ENCODE data around the gene DLG2. TPM values are rescaled to one million over a fixed set of nuclear protein-coding genes. Genes with fewer than 3 reads are reported as not detected.

Gene DLG2
- total and polyA plus RNA-seq, 2 of the 4 experiments (the other 2 are of a cell fraction), result 0.31 to 0.36 TPM

DNA sequence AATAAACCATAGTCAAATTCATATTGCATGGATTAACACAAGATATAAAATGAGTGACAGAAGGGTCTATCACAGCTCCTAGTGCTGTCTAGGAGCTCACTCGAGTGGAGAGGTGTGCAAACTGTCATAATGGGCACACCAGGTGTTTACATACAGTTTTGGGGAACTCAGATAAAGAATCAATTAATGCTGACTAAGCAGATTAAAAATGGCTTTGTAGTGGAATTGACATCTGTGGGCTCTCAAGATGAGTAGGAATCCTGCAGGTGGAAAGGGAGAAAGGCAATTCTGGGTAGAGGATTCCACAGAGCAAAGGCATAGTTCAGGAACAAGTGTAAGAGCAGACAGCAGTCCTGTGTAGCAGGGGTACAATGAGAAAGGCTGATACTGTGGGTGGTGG lies 1844.8 kb downstream of the DLG2 start:
- H3K27ac ChIP-seq (ENCODE audit: insufficient read depth, low read length), result no peak overlapping the region
- no peak overlapping the region for H2BK20ac ChIP-seq (ENCODE audit: low read depth, low read length)
- in situ Hi-C loops (cut with MboI; ENCODE audit: low sequenced_read_pairs) (no loop called here), dilution Hi-C loops (cut with HindIII; ENCODE audit: low sequenced_read_pairs, unreplicated experiment) (no loop called here), intact Hi-C loops (cut with micrococcal nuclease) (no loop called here)
- H3K36me3 ChIP-seq (ENCODE audit: control insufficient read depth, insufficient read depth, low read length), result no peaks in the 10 kb centered on the region
- ChIA-PET POLR2A (ENCODE audit: unreplicated experiment) (no interaction called here), CTCF (no interaction called here)
- no peaks in the 10 kb centered on the region for H3K9me1 ChIP-seq (ENCODE audit: insufficient read depth, low read length)
- BruUV-seq (replicated peaks), result no TSS peak
- no peak overlapping the region for H3K4me2 ChIP-seq (ENCODE audit: low read depth, low read length)
- no peak overlapping the region for H4K8ac ChIP-seq (ENCODE audit: low read depth in 2 of 2, low read length in 2 of 2)
- H3K18ac ChIP-seq (ENCODE audit: low read depth, low read length), result no peak overlapping the region
- H3K79me1 ChIP-seq (ENCODE audit: low read depth in 1 of 2, low read length in 2 of 2), result no peaks in the 10 kb centered on the region
- no peak overlapping the region for H3K56ac ChIP-seq (ENCODE audit: extremely low read depth, insufficient read depth, low read length)
- ATAC-seq (ENCODE audit: low read depth), result no peak
- no peak overlapping the region for H2AK9ac ChIP-seq (replicated peaks; ENCODE audit: low read depth, low read length, poor library complexity)
- H2BK5ac ChIP-seq (ENCODE audit: low read depth, low read length, poor library complexity, severe bottlenecking), result no peak overlapping the region
- H2AK5ac ChIP-seq (ENCODE audit: low read depth, low read length), result no peak overlapping the region
- no peak overlapping the region for H2BK15ac ChIP-seq (ENCODE audit: low read depth, low read length)
- no peak overlapping the region for H3K4me3 ChIP-seq (ENCODE audit: insufficient read depth, low read depth, low read length)
- no peaks in the 10 kb centered on the region for H3K4me1 ChIP-seq (ENCODE audit: control insufficient read depth, insufficient read depth, low read length)
- no peaks in the 10 kb centered on the region for H4K20me1 ChIP-seq (ENCODE audit: insufficient read depth, low read length)
- no peak overlapping the region for H4K91ac ChIP-seq (ENCODE audit: insufficient read depth, low read depth, low read length)
- no peak overlapping the region for H2BK120ac ChIP-seq (ENCODE audit: low read depth, low read length)
- H2AFZ ChIP-seq (replicated peaks; ENCODE audit: low read length, poor library complexity), result no peak overlapping the region
- no peak overlapping the region for H4K5ac ChIP-seq (ENCODE audit: low read depth, low read length)
- no peak overlapping the region for H3K23ac ChIP-seq (ENCODE audit: low read depth, low read length)
- no peaks in the 10 kb centered on the region for H3K27me3 ChIP-seq (ENCODE audit: control insufficient read depth, insufficient read depth, low read length)
- no peak overlapping the region for H3K14ac ChIP-seq (replicated peaks; ENCODE audit: low read depth, low read length)
- no peak overlapping the region for H3K4ac ChIP-seq (ENCODE audit: low read depth, low read length)
- TF ChIP-seq MAFK (IDR thresholded peaks at IDR 0.05; ENCODE audit: low read depth, low read length), result peak; percentile 99
- no peak for TF ChIP-seq CTCF (conservative IDR thresholded peaks at IDR 0.05; ENCODE audit: low read depth, low read length)
- TF ChIP-seq RFX5 (IDR thresholded peaks at IDR 0.05; ENCODE audit: low read depth, low read length), result no peak
- no peak overlapping the region for H3K9ac ChIP-seq (ENCODE audit: low read depth, low read length)
- no peak for DNase-seq
- WGBS, 2 experiments (ENCODE audit: extremely low coverage in 2 of 2, insufficient read length in 1 of 2), result 0% methylated on average over 1 of the region's 1 CpG; no CpG with 5 or more reads in 1 of the 2 experiments
- H3K9me3 ChIP-seq (ENCODE audit: control insufficient read depth, insufficient read depth, low read length), result no peaks in the 10 kb centered on the region

All from IMR-90 (cell line).